ENCODE measurements around the gene COPS6.

COPS6 gene

GRCh38 chr7:100088621-100089457 lies at the start of gene COPS6:
TSS of gene COPS6 (plus strand) at chr7:100088969. CDS start at chr7:100088991, 22 bp downstream.
- DNase-seq, result peak; percentile 9 to 57

- DNase-seq, result no peak
These were observed 48.2 kb upstream of the COPS6 start for GRCh38 chr7:100040575-100040974.

GRCh38 chr7:100044718-100045117 lies 44.1 kb upstream of the COPS6 start:
- no peak for DNase-seq

GRCh38 chr7:100048680-100049079 lies 40.1 kb upstream of the COPS6 start:
- no peak for DNase-seq

- DNase-seq, result peak; percentile 67 to 79
These were observed 39.1 kb upstream of the COPS6 start, which contains the start of gene ZSCAN21 for GRCh38 chr7:100049441-100050291. TSS of gene ZSCAN21 (plus strand) at chr7:100049774. CDS start at chr7:100057007, 7,233 bp downstream.

GRCh38 chr7:100051611-100052010 lies 37.2 kb upstream of the COPS6 start:
- DNase-seq, result no peak

GRCh38 chr7:100053215-100053614 lies 35.6 kb upstream of the COPS6 start:
- DNase-seq, result peak in 1 of 2 experiments; percentile 37

- DNase-seq, result no peak
These were observed 31.8 kb upstream of the COPS6 start for GRCh38 chr7:100057006-100057405.

GRCh38 chr7:100059251-100059739 lies 29.5 kb upstream of the COPS6 start:
- no peak for DNase-seq

- no peak for DNase-seq
These were observed 27.1 kb upstream of the COPS6 start for GRCh38 chr7:100061518-100062193.

GRCh38 chr7:100063376-100063775 lies 25.4 kb upstream of the COPS6 start:
- no peak for DNase-seq

GRCh38 chr7:100064162-100064561 lies 24.6 kb upstream of the COPS6 start:
- DNase-seq, result no peak

GRCh38 chr7:100065452-100066186 lies 23.1 kb upstream of the COPS6 start:
- DNase-seq, result no peak

GRCh38 chr7:100066953-100067352 lies 21.8 kb upstream of the COPS6 start:
- no peak for DNase-seq

- no peak for DNase-seq
These were observed 18.8 kb upstream of the COPS6 start for GRCh38 chr7:100069991-100070390.

GRCh38 chr7:100071018-100071723 lies 17.6 kb upstream of the COPS6 start:
- no peak for DNase-seq

- DNase-seq, result no peak
These were observed 16.3 kb upstream of the COPS6 start for GRCh38 chr7:100072462-100072861.

- no peak for DNase-seq
These were observed 13.9 kb upstream of the COPS6 start for GRCh38 chr7:100074841-100075240.

- DNase-seq, result no peak
These were observed 13.4 kb upstream of the COPS6 start for GRCh38 chr7:100075418-100075817.

- no peak for DNase-seq
These were observed 11.6 kb upstream of the COPS6 start for GRCh38 chr7:100077205-100077604.

- DNase-seq, result no peak
These were observed 9.7 kb upstream of the COPS6 start for GRCh38 chr7:100079024-100079560.

All from NCI-H446 (cell line).